Activated CD4-positive, alpha-beta T cell treated with anti-CD3 and anti-CD28 coated beads, Interleukin-2, amount 50 U/mL, for 24 hours (primary cell): Measurements from ENCODE around the gene LRRC8E.
"Not testable (repeated sequence)": the region's sequence is repeated elsewhere in the genome, so short reads cannot be mapped to it uniquely, and the experiment has no call there.

Source experiments
- DNase-seq, 2 donors: peaks; one replicate each; pipeline ENCODE4 v3.0.0-alpha.2; 2020; ENCODE audit warnings: low read depth in 1 of 2, low spot score in 1 of 2

The LRRC8E gene

DNA sequence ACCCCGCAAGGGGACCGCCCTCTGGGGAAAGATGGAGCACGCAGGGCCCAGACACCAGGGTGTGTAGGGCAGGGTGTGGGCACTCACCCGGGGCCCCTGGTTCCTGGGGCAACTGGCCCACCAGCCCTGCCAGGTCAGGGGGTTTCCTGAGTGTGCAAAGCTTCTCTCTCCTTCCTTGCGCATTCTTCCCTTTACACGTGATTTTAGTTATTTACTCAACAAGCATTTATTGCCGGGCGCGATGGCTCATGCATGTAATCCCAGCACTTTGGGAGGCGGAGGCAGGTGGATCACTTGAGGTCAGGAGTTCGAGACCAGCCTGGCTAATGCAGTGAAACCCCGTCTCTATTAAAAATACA lies 34.6 kb upstream of the LRRC8E start:
- DNase-seq, result no peak

DNA sequence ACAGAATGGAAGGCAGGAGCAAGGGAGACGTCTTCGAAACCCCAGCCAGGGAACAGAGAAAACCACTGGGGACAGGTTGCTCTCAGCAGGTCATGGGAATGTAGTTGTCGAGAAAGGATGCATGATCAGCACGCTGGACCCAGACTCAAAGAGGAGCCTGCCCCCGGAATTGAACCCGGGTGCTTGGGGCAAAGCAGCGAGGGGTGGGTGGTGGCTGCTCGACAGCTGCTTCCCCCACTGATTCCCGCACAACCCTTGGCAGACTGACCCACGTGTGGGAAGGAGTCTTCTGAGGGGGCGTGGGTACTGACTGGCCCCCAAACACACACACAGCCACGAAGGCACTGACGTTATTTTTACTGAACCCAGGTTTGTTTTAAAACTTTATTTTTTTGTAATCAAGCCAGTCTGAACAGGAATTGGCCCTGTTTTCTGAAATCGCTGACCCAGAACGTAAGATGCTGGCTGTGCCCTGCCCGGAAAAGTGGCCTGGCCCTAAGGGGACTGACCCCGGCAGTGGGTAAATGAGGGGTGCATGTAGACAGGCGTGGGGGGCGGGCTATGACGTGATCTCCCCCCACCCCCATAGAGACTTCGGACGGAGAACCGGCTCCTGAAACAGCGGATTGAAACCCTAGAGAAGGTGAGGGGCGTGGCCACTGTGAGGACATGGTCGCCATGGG lies 32.7 kb upstream of the LRRC8E start:
- DNase-seq, result no peak

DNA sequence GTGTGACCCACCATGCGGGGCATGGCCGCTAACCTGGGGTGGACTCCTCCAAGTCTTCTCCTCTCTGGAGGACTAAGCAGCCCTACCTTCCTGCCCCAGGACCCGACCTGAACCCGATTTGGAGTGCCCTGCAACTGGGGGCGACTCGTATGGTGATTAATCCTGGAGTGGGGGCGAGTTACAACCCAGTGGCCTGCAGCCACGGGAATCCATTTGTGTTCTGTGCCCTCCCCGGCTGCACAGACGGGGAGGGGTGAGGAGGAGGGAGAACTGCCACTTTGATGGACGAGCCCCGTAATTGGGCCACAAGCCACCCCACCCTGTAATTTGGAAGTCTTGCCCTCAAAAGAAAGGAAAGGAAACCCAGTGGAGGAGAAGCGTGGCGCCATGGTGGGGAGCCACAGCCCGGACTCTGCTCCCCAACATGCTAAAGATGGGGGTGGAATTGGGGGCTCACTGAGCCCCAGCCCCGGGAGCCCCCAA lies 32.2 kb upstream of the LRRC8E start:
- DNase-seq, result no peak

DNA sequence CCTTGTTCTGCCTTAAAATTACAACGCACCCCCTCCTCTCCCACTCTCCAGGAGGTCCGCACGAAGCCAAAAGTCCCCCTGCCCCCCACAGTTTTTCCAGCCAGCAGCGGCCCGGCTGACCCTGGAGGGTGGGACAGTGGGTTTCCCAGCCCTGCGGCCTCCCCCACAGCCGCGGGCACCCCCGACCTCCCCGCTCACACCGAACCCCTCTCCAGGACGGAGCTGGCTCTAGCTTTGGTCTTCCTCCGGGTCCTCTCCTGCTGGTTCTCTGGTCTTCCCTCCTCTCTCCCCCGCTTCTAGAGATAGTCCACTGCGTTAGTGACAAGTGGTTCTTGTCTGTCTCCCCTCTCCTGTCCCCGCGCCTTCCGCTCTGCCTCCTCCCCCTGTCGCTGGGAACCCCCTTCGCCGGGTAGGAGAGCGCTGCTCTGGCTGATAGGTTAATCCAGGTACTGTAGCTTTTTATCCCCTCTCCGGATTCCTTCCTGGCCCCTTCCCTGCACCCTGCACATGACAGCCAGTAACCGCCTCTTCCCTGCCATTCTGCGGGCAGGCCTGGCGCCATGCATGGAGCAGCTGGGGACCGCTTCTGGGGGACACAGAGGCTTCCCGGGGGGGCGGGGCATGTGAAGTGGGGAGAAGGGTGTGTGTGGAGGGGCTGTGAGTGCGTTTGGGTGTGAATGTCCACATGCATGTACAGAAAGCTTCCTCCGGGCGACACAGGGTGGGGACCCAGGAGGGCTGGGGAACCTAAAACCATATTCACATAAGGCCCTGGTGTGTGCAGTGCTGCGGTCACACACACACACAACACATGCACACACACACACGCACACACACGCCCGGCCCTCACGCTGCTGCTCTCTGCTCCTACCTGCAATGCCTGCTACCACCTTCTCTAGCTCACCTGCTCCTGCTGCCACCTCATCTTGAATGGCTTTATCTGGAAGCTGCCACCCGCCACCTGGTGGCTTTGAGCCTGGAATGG lies 31.3 kb upstream of the LRRC8E start:
- DNase-seq, result no peak

DNA sequence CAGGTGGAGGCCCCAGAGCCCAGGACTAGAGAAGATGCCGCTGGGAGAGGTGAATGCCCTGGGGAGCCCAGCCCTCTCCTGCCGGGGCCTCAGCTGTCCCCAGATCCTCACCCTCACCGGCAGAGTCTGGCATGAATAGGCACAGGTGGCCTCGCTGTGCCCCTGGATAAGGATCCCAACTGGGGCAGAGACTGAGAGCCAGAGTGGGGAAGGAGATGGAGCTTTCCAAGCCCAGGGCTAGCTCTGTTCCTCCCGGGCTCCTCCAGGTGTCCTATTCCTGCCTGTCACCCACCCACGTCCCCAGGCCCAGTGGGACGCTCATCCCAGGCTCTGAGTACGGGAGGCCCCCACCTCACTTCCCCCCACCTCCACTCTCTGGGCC lies 30.6 kb upstream of the LRRC8E start:
- no peak for DNase-seq

DNA sequence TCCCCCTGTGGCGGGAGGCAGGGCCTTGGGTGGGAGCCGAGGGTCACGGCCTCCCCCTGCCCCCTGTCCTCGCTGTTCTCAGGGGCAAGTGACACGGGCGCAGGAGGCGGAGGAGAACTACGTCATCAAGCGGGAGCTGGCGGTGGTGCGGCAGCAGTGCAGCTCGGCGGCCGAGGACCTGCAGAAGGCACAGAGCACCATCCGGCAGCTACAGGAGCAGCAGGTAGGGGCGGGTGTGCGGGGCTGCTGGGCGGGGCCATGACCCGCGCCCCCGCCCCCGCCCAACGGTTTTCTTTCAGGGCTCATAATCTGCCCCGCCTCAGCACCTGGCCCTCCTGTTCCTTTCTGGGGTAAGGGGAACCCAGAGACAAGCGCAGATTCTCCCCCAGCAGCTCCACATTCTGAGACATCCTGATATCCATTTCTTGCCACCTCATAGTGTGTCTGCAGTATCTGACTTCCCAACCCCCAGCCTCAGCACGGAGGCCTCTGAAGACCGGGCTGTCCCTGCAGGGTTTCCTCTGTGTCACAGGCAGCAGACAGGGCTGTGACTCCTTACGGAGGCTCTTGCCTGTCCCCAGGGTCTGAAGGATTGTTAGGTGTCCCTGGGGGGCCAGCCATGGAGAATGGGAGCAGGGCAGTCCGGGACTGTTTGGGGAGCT lies 30.1 kb upstream of the LRRC8E start:
- no peak for DNase-seq

DNA sequence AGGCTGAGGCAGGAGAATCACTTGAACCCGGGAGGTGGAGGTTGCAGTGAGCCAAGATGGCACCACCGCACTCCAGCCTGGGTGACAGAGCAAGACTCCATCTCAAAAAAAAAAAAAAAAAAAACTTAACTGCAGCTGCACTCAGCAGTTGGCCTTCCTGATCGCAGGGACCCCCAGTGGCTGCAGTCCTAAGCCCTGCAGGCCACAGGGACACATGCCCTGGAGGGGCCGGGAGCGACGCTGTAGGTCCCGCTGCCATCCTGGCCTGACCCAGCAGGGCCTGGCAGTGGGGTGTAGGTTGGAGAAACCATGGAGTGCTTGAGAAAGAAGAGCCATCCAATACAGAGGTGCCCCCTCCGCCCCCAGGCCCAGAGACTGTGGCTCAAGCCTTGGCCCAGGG lies 29.2 kb upstream of the LRRC8E start:
- not testable (repeated sequence) for DNase-seq

DNA sequence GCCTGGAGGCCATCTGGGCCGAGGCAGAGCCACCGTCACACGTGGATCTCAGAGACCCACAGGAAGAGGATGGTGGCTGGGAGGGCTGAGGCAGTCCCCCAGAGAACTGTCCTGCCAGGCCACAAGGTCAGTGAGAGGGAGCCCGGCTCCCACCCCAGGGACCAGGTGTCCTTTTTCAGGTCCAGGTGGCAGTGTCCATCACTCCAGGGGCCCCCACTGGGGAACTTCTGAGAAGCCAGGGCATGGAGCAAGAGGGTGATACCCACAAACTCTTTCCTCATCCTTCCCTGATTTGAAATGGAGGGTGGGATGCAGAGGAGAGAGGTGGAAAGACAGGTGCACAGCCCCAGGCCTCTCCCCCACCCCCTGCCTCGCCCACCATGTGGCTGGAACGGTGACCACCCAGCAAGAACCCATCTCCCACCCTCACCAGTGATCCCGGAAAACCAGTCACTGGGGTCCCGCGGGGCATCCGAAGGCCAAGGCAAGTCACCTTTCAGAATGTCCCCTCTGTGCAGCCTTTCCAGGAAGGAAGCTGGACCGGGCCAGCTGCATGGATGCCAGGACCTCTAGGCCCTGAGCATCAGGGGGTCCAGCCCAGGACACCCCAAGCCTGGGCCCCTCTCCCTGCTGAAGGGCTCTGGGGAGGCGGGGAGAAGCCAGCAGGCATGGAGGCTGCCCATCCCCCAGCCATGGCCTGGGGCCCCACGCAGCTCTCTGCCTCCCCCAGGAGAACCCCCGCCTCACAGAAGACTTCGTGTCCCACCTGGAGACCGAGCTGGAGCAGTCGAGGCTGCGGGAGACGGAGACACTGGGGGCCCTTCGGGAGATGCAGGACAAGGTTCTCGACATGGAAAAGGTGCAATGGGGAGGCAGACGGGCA lies 28.2 kb upstream of the LRRC8E start:
- DNase-seq, result no peak

DNA sequence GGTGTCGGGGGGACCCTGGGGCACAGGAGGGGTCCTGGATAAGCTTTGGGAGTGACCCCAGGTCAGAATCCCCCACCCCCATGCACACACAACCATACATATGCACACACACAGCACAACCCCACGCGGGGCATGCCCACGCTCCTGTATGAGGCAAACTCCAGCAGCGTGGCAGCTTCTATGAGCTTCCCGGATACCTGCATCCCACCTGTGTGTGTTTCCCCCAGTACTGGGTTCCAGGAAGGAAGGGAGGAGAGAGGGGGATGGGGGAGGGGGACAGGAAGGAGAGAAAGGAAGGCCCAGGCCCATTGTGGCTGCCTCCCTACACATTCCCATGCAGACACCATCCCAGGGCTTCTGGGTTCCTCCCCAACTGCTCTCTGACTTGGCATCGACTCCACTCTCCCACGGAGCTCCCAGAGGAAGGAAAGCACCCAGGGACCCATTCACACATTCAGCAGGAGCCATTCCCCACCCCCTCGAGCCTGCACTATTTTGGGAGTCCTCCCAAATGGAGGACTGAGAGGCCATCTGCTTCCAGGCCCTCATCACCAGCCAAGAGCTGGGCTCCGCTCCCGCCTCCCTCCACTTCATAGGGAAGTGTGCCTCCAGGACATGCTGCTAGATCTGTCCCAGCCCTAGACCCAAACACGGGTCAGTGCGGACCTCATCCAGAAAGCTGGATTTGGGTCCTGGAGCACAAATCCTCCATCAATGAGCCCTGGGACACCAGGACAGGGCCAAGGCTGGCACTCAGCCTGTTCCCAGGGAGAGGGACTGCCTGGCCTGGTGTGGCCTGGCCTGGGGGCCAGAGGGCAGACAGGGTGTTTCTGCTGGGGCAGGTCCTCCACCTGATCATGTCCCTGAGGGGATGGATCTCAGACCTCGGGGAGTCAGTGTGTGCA lies 27.3 kb upstream of the LRRC8E start:
- no peak for DNase-seq

DNA sequence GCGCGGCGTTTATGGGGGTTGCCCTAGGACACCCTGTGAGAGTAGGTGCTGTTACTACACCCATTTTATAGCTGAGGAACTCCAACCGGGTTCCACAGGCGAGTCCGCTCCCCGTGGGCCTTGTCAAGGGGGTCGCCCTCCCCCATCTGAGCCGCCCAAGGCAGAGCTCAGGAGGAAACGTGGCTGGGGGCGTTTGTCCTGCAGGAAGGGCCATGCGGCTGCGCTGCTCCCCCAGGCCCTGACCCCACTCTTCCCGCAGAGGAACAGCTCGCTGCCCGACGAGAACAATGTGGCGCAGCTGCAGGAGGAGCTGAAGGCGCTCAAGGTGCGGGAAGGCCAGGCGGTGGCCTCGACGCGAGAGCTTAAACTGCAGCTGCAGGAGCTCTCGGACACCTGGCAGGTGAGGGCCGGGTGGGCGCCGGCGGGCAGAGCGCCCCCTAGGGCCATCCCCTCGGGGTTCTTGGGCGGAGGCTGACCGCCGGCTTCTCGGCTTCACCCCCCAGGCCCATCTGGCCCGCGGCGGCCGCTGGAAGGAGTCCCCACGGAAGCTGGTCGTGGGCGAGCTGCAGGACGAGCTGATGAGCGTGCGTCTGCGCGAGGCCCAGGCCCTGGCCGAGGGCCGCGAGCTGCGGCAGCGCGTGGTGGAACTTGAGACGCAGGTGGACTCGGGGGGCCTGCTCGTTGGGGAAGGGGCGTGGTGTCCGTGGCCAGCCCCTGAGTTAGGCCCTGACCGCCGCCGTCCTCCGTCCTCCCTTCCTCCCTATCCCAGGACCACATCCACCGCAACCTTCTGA lies 26.5 kb upstream of the LRRC8E start:
- DNase-seq, result no peak

DNA sequence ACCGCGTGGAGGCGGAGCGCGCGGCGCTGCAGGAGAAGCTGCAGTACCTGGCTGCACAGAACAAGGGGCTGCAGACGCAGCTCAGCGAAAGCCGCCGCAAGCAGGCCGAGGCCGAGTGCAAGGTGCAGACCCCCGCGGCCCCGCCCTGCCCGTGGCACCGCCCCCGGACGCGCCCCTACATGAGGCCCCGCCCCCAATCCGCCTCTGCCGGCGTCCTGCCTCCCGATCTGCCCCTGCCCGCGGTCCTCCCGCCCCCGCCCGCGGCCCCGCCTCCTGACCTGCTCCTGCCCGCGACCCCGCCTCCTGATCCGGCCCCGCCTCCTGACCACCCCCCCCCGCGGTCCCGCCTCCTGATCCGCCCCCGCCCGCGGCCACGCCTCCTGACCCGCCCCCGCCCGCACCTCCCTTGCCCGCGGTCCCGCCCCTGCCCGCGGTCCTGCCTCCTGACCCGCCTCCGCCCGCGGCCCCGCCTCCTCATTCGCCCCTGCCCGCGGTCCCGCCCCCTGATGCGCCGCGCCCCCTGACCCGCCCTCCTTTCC lies 25.8 kb upstream of the LRRC8E start:
- DNase-seq, result peak in 1 of 2 donors; percentile 51

DNA sequence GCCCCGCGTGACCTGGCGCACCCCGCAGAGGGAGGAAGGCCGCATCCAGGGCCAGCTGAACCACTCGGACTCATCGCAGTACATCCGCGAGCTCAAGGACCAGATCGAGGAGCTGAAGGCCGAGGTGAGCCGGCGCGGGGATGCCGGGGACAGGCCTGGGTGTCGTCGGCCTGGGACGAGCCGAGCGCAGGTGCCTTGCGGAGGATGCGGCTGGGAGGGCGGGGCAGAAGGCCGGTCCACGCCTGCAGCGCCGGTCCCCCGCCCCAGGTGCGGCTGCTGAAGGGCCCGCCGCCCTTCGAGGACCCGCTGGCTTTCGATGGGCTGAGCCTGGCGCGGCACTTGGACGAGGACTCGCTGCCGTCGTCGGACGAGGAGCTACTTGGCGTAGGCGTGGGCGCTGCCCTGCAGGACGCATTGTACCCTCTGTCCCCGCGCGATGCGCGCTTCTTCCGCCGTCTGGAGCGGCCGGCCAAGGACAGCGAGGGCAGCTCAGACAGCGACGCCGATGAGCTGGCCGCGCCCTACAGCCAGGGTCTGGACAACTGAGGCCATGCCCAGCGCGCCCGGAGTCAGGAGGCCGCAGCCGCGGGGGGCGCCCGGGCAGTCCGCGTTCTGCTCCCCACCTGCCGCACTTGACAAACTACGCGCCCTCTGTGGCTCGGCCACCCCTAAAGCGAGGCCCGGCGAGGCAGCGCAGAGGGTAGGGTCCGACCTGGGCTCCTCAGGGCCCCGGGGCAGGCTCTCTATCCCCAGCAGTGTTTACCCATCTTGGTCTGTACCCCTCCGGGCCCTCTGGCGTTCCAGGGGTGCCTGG lies 24.9 kb upstream of the LRRC8E start:
- no peak for DNase-seq

DNA sequence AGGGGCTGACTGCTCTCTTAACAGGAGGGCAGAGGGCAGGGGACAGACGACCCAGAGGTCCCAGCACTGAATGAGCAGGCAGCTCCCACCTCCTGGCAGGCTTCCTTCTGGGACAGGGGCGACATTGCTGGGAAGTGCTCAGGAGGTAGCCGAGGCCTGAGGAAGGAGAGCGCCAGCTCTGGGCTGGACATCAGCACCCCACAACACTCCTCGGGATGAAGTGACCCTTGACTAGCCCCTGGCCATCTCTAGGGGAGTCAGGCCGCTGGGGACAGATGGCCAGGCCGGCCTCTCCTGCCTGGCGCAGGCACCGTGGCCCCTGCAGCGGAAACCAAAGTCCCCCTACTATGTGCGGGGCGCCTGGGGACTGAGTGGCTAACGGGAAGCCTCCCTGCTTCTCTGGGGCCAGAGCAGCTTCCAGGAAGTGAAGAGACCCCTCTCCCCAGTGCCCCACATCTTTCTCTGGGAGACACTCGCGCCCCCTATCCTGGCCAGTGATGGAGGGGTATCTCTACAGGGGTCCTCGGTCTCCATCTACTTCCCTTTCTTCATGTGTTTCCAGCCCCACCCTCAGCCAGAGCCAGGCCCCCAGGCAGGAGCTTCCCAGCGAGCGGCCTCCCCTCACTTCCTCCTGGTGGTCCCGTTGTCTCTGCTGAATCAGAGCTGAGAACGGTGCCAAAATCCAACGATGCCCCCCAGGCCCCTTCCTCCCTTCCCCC lies 24.2 kb upstream of the LRRC8E start:
- no peak for DNase-seq

DNA sequence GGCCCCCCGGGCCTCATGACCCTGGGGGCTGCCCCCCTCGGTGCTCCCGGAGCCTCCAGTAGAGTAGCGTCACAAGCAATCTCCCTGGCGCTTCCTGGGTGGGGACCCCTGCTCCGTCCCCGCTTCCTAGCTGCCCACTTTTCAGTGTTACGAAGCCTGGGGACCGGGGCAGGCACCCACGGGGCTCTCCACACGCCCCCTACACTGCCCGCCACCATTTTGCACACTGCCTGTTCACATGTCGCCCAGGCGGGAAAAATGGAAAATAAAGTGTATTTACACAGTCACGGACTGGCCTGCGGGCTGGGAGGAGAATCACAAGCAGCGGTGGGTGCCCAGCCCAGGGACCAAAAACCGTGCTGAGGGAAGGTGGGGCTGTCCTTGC lies 23.6 kb upstream of the LRRC8E start:
- DNase-seq, result no peak

DNA sequence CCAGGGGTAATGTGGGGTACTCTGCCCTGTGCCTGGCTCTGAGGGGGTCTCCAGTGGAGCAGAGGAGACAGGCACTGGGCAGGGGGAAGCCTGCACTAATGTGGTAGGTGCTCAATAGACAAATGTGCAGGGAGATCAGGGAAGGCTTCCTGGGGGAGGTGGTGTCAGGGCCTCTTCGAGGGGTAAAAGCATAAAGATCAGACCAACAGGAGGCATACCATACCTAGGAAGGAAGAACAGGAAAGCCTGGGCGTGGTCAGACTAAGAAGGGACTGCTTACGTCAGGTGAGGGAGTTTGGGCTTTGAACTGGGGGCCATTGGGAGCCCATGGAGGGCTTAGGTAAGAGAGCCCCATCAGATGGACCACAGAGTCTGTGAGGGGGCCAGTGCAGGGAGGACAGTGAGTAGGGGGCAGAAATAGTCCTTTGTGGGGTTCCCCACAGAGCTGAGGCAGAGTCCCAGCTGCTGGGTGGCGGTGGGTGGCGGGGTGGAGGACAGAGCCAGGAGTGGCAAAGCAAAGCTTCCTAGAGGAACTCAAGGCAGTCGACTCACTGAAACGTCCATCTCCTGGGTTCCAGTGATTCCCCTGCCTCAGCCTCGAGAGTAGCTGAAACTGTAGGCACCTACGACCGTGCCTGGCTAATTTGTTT lies 22.9 kb upstream of the LRRC8E start:
- no peak for DNase-seq

DNA sequence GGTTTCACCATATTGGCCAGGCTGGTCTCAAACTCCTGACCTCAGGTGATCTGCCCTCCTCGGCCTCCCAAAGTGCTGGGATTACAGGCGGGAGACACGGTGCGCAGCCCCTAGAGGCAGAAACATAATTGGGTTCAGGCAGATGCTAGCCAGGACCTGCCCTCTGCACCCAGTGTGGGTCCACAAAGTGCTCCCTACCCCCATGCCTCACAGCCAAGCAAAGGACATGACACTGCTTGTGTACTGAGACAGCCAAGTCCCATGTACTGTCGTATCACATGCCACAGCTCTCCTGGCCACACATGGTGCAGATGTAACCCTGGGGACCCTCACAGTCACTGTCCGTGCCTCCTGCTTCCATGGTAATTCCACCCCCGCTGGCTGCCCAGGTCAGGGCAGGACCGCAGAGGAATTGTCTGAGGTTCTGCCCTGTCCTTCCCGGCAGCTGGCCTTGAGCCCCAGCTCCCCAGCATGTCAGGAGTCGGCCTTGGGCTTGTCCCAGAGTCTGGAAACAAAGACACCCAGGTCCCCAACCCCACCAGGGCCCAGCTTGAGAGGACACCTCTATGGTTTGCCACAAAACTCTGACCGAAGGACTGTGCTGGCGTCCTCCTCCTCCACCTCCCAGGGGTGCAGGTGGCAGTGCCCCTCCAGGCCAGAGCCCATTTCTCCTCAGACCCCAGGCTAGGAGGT lies 21.8 kb upstream of the LRRC8E start:
- DNase-seq, result no peak
